Astrocyte of the spinal cord (primary cell): Measurements from ENCODE around the gene ZRANB3.
"Not testable (repeated sequence)": the region's sequence is repeated elsewhere in the genome, so short reads cannot be mapped to it uniquely, and the experiment has no call there.

Source experiments
- DNase-seq: peaks from one replicate; pipeline ENCODE4 v3.0.0; 2011; ENCODE audit warnings: low read depth, low spot score
- H3K4me3 ChIP-seq: 2 replicates; pipeline ENCODE4 v1.5.1; 2011; ENCODE audit warnings: low read depth, mild to moderate bottlenecking, low read length, moderate library complexity
- CTCF ChIP-seq: IDR thresholded peaks from 2 replicates; pipeline ENCODE4 v1.5.1; 2012; ENCODE audit warnings: low read depth, mild to moderate bottlenecking, low read length, inconsistent platforms
- in situ Hi-C: cut with HindIII; loops from 2 replicates; pipeline ENCODE4 v1.10.0; 2017; ENCODE audit warnings: low sequenced_read_pairs

The ZRANB3 gene

GRCh38 chr2:135457279-135457678 is 73.7 kb downstream of the ZRANB3 start:
- no peak for TF ChIP-seq CTCF
- DNase-seq = no peak
- no peak overlapping the region for H3K4me3 ChIP-seq
- in situ Hi-C loops = no loop called here

- H3K4me3 ChIP-seq = no peak overlapping the region
- no peak for TF ChIP-seq CTCF
- no peak for DNase-seq
- in situ Hi-C loops = no loop called here
These were observed 74.2 kb downstream of the ZRANB3 start for GRCh38 chr2:135456835-135457234.

- DNase-seq = no peak
- H3K4me3 ChIP-seq = no peak overlapping the region
- in situ Hi-C loops = no loop called here
- TF ChIP-seq CTCF = no peak
These were observed 74.6 kb downstream of the ZRANB3 start for GRCh38 chr2:135456431-135456830.

- TF ChIP-seq CTCF = no peak
- no peak for DNase-seq
- H3K4me3 ChIP-seq = no peak overlapping the region
- in situ Hi-C loops = no loop called here
These were observed 76.4 kb downstream of the ZRANB3 start for GRCh38 chr2:135454608-135455007.

GRCh38 chr2:135453027-135453426 is 78.0 kb downstream of the ZRANB3 start:
- DNase-seq, in situ Hi-C loops, H3K4me3 ChIP-seq: not testable (repeated sequence)

GRCh38 chr2:135451966-135452365 is 79.1 kb downstream of the ZRANB3 start:
- no peak overlapping the region for H3K4me3 ChIP-seq
- no peak for DNase-seq
- in situ Hi-C loops = no loop called here
- no peak for TF ChIP-seq CTCF

- in situ Hi-C loops, H3K4me3 ChIP-seq, DNase-seq: not testable (repeated sequence)
These were observed 88.0 kb downstream of the ZRANB3 start for GRCh38 chr2:135443013-135443412.

GRCh38 chr2:135435155-135435554 is 95.9 kb downstream of the ZRANB3 start:
- H3K4me3 ChIP-seq, in situ Hi-C loops, DNase-seq: not testable (repeated sequence)

GRCh38 chr2:135424849-135425248 is 106.2 kb downstream of the ZRANB3 start:
- in situ Hi-C loops = no loop called here
- no peak for DNase-seq
- H3K4me3 ChIP-seq = no peak overlapping the region
- no peak for TF ChIP-seq CTCF
